HepG2 (cell line): ENCODE measurements around the gene SLC8A2. TPM values are rescaled to one million over a fixed set of nuclear protein-coding genes. Genes with fewer than 3 reads are reported as not detected.

Experiments used
- AHR ChIP-seq: IDR thresholded peaks from 2 replicates; pipeline ENCODE4 v1.6.1; 2018; ENCODE audit warnings: missing genetic modification reagents, missing compliant biosample characterization
- DNMT3B ChIP-seq: conservative IDR thresholded peaks from 2 replicates; pipeline ENCODE4 v1.6.1; 2016; ENCODE audit warnings: missing biosample characterization, control low read depth
- DR1 ChIP-seq: sonication (generic); formaldehyde crosslinking; IDR thresholded peaks from 2 replicates; pipeline ENCODE4 v1.8.0; 2021; ENCODE audit warnings: mild to moderate bottlenecking, missing genetic modification reagents, inconsistent platforms
- EEA1 ChIP-seq: sonication (generic); formaldehyde crosslinking; IDR thresholded peaks from 2 replicates; pipeline ENCODE4 v1.5.1; 2020; ENCODE audit warnings: mild to moderate bottlenecking, missing genetic modification reagents, borderline replicate concordance
- FOXA3 ChIP-seq: IDR thresholded peaks from 2 replicates; pipeline ENCODE4 v1.6.1; 2016; ENCODE audit warnings: missing genetic modification reagents, missing compliant biosample characterization
- HES4 ChIP-seq: sonication (generic); formaldehyde crosslinking; IDR thresholded peaks from 2 replicates; pipeline ENCODE4 v1.9.0; 2021; ENCODE audit warnings: mild to moderate bottlenecking, missing genetic modification reagents, borderline replicate concordance
- HNRNPH1 ChIP-seq: fragments of 200-400 bp; formaldehyde crosslinking; optimal IDR thresholded peaks from 2 replicates; pipeline ENCODE3; 2017; ENCODE audit warnings: mild to moderate bottlenecking, low read depth, low read length
- HOXA5 ChIP-seq: sonication (generic); formaldehyde crosslinking; IDR thresholded peaks from 2 replicates; pipeline ENCODE4 v1.4.0; 2020; ENCODE audit warnings: missing genetic modification reagents
- HOXA7 ChIP-seq: sonication (generic); formaldehyde crosslinking; IDR thresholded peaks from 2 replicates; pipeline ENCODE4 v1.8.1; 2022; ENCODE audit warnings: mild to moderate bottlenecking, missing genetic modification reagents, moderate library complexity
- HOXA9 ChIP-seq: sonication (generic); formaldehyde crosslinking; IDR thresholded peaks from 2 replicates; pipeline ENCODE4 v1.8.1; 2022; ENCODE audit warnings: missing genetic modification reagents, mild to moderate bottlenecking, moderate library complexity, borderline replicate concordance
- MED1 ChIP-seq: sonication (generic); formaldehyde crosslinking; IDR thresholded peaks from 2 replicates; pipeline ENCODE4 v1.4.0; 2020; ENCODE audit warnings: missing genetic modification reagents
- MIER2 ChIP-seq: IDR thresholded peaks from 2 replicates; pipeline ENCODE4 v1.6.1; 2016; ENCODE audit warnings: missing biosample characterization, missing genetic modification reagents
- MZF1 ChIP-seq: sonication (generic); formaldehyde crosslinking; IDR thresholded peaks from 2 replicates; pipeline ENCODE4 v1.8.1; 2023; ENCODE audit warnings: mild to moderate bottlenecking, missing genetic modification reagents, borderline replicate concordance
- NCOA2 ChIP-seq: sonication (generic); formaldehyde crosslinking; IDR thresholded peaks from 2 replicates; pipeline ENCODE4 v1.8.0; 2022; ENCODE audit warnings: inconsistent platforms
- NFIB ChIP-seq: sonication (generic); formaldehyde crosslinking; IDR thresholded peaks from 2 replicates; pipeline ENCODE4 v1.9.0; 2021; ENCODE audit warnings: missing genetic modification reagents, mild to moderate bottlenecking, borderline replicate concordance
- NFKBIZ ChIP-seq: IDR thresholded peaks from 2 replicates; pipeline ENCODE4 v1.6.1; 2018; ENCODE audit warnings: missing genetic modification reagents, missing compliant biosample characterization
- POLR2AphosphoS5 ChIP-seq: IDR thresholded peaks from 2 replicates; pipeline ENCODE4 v1.6.1; 2012; ENCODE audit warnings: low read depth, low read length
- SATB2 ChIP-seq: sonication (generic); formaldehyde crosslinking; IDR thresholded peaks from 2 replicates; pipeline ENCODE4 v1.5.0; 2020; ENCODE audit warnings: missing genetic modification reagents
- SETDB1 ChIP-seq: sonication (generic); formaldehyde crosslinking; IDR thresholded peaks from 2 replicates; pipeline ENCODE4 v1.5.1; 2020; ENCODE audit warnings: missing genetic modification reagents, mild to moderate bottlenecking, borderline replicate concordance
- SRSF4 ChIP-seq: fragments of 200-400 bp; formaldehyde crosslinking; IDR thresholded peaks from one replicate; pipeline ENCODE4 v1.6.1; 2018; ENCODE audit warnings: mild to moderate bottlenecking, low read depth, low read length, moderate library complexity; ENCODE audit not compliant: poor library complexity, severe bottlenecking
- TBX3 ChIP-seq: fragments of 450-650 bp; IDR thresholded peaks from 2 replicates; pipeline ENCODE4 v1.6.1; 2017; ENCODE audit warnings: antibody characterized with exemption, mild to moderate bottlenecking, inconsistent platforms, borderline replicate concordance
- THAP8 ChIP-seq: sonication (generic); formaldehyde crosslinking; IDR thresholded peaks from 2 replicates; pipeline ENCODE4 v1.5.1; 2020; ENCODE audit warnings: missing genetic modification reagents, mild to moderate bottlenecking, borderline replicate concordance
- THYN1 ChIP-seq: sonication (generic); formaldehyde crosslinking; IDR thresholded peaks from 2 replicates; pipeline ENCODE4 v1.8.1; 2023; ENCODE audit warnings: low read depth, mild to moderate bottlenecking, moderate library complexity, missing genetic modification reagents, borderline replicate concordance
- ZFP1 ChIP-seq: IDR thresholded peaks from 2 replicates; pipeline ENCODE4 v1.6.1; 2016
- ZNF136 ChIP-seq: sonication (generic); formaldehyde crosslinking; IDR thresholded peaks from 2 replicates; pipeline ENCODE4 v1.8.1; 2022; ENCODE audit warnings: low read depth, mild to moderate bottlenecking, moderate library complexity, missing genetic modification reagents
- ZNF577 ChIP-seq: sonication (generic); formaldehyde crosslinking; IDR thresholded peaks from 2 replicates; pipeline ENCODE4 v1.4.0; 2020; ENCODE audit warnings: mild to moderate bottlenecking, low read depth, missing genetic modification reagents, borderline replicate concordance
- ZNF816 ChIP-seq: sonication (generic); formaldehyde crosslinking; IDR thresholded peaks from 2 replicates; pipeline ENCODE4 v1.8.0; 2022; ENCODE audit warnings: missing genetic modification reagents, mild to moderate bottlenecking, borderline replicate concordance
- ZNF83 ChIP-seq: sonication (generic); formaldehyde crosslinking; IDR thresholded peaks from 2 replicates; pipeline ENCODE4 v1.4.0; 2020; ENCODE audit warnings: missing genetic modification reagents, mild to moderate bottlenecking, borderline replicate concordance
- ZSCAN31 ChIP-seq: sonication (generic); formaldehyde crosslinking; IDR thresholded peaks from 2 replicates; pipeline ENCODE4 v1.5.0; 2020; ENCODE audit warnings: low read depth, mild to moderate bottlenecking, missing genetic modification reagents
- polyA plus RNA-seq, 8 experiments: library from polyadenylated mRNA; depleted of rRNA in 3 of 8; stranded (reverse) in 7 of 8; unstranded in 1 of 8; fragments of >200 nt; fragmentation: Illumina TruSeq in 4 of 8; extraction: Trizol in 4 of 8; gene quantifications; 2 replicates each; pipeline versions ENCODE4 v1.2.1 to v1.2.3, GENCODE V29; 2011 to 2016; ENCODE audit warnings: low read depth in 4 of 8, missing spikeins in 1 of 8, mixed read lengths in 1 of 8; ENCODE audit not compliant: insufficient read depth in 1 of 8
- total RNA-seq, 5 experiments: library from RNA; depleted of rRNA; stranded (reverse); fragments of >200 nt; fragmentation: Illumina TruSeq; extraction: Trizol; gene quantifications; 2 replicates each; pipeline ENCODE4 v1.2.3, GENCODE V29; 2016; ENCODE audit warnings: low read depth in 1 of 5
- TF ChIP-seq, protein P1 (sequence below): IDR thresholded peaks from 2 replicates; pipeline ENCODE4 v1.6.1; 2012; ENCODE audit warnings: low read depth, low read length, improper control_type of control experiment
- TF ChIP-seq, protein P2 (sequence below): IDR thresholded peaks from 2 replicates; pipeline ENCODE4 v1.6.1; 2016; ENCODE audit warnings: mild to moderate bottlenecking

Gene SLC8A2
- total and polyA plus RNA-seq, 2 of the 13 experiments (the other 11 are each of a cell fraction or from before 2014, with no cell fraction given) = 0.02 TPM; not detected in 1

GRCh38 chr19:47444388-47444821, 27.3 kb downstream of the SLC8A2 start (continued):
- TF ChIP-seq, protein P1, sequence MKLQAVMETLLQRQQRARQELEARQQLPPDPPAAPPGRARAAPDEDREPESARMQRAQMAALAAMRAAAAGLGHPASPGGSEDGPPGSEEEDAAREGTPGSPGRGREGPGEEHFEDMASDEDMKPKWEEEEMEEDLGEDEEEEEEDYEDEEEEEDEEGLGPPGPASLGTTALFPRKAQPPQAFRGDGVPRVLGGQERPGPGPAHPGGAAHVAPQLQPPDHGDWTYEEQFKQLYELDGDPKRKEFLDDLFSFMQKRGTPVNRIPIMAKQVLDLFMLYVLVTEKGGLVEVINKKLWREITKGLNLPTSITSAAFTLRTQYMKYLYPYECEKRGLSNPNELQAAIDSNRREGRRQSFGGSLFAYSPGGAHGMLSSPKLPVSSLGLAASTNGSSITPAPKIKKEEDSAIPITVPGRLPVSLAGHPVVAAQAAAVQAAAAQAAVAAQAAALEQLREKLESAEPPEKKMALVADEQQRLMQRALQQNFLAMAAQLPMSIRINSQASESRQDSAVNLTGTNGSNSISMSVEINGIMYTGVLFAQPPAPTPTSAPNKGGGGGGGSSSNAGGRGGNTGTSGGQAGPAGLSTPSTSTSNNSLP = no peak
- TF ChIP-seq NFKBIZ (CRISPR knock-in tag) (no peak), ZFP1 (CRISPR knock-in tag) (no peak), HOXA7 (CRISPR knock-in tag) (no peak), NCOA2 (no peak), MZF1 (no peak), ZNF816 (CRISPR knock-in tag) (no peak), SETDB1 (CRISPR knock-in tag) (no peak), THYN1 (no peak), HOXA5 (0 out of 2 replicates have a peak, but pooled peaks have one; percentile 20), ZSCAN31 (CRISPR knock-in tag) (no peak), DNMT3B (CRISPR knock-in tag) (no peak), DR1 (CRISPR knock-in tag) (no peak), TBX3 (no peak), EEA1 (CRISPR knock-in tag) (no peak), AHR (0 out of 2 replicates have a peak, but pooled peaks have one; percentile 41), HES4 (CRISPR knock-in tag) (peak; percentile 58; the same call in 1 of the 2 replicates), SRSF4 (no peak), ZNF83 (CRISPR knock-in tag) (no peak), ZNF577 (no peak), HNRNPH1 (no peak), MED1 (CRISPR knock-in tag) (no peak), SATB2 (CRISPR knock-in tag) (no peak), POLR2AphosphoS5 (no peak), THAP8 (CRISPR knock-in tag) (no peak), FOXA3 (CRISPR knock-in tag) (no peak), HOXA9 (CRISPR knock-in tag) (no peak), ZNF136 (CRISPR knock-in tag) (no peak), NFIB (CRISPR knock-in tag) (no peak), MIER2 (CRISPR knock-in tag) (peak; percentile 95)
- TF ChIP-seq, protein P2, sequence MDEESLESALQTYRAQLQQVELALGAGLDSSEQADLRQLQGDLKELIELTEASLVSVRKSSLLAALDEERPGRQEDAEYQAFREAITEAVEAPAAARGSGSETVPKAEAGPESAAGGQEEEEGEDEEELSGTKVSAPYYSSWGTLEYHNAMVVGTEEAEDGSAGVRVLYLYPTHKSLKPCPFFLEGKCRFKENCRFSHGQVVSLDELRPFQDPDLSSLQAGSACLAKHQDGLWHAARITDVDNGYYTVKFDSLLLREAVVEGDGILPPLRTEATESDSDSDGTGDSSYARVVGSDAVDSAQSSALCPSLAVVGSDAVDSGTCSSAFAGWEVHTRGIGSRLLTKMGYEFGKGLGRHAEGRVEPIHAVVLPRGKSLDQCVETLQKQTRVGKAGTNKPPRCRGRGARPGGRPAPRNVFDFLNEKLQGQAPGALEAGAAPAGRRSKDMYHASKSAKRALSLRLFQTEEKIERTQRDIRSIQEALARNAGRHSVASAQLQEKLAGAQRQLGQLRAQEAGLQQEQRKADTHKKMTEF = no peak
